ENCODE data around the gene DNLZ.

Gene DNLZ

GRCh38 chr9:136374183-136374575, 10.6 kb upstream of the DNLZ start:
- DNase-seq = no peak

GRCh38 chr9:136373300-136374182, 10.0 kb upstream of the DNLZ start, which contains the start of gene CARD9:
Gene CARD9, minus strand, starts transcription at chr9:136373669. Its CDS starts 1,591 bp downstream, at chr9:136372078.
- DNase-seq = no peak

- no peak for DNase-seq
Observed at GRCh38 chr9:136372561-136373299, 9.2 kb upstream of the DNLZ start.

DNA sequence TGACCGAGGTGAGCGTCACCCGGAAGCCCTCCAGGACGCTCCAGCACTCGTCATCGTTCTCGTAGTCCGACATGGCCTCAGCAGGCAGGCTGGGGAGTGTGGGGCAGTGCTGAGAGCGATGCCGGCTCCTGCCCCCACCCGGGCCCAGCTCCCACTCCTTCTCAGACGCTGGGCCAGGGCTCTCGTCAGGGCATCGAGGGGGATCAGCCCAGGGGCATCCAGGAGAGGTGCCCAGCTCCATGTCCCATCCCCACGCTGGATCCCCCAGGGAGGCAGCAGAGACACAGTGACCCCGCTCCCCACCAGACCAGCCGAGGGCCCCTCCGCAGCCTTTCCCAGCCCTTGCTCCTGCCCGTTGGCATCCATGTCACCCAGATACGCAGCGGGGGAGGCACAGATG, 8.5 kb upstream of the DNLZ start:
- no peak for DNase-seq

- DNase-seq = no peak
Observed at GRCh38 chr9:136371533-136371880, 8.0 kb upstream of the DNLZ start.

GRCh38 chr9:136370687-136371532, 7.4 kb upstream of the DNLZ start:
- no peak for DNase-seq

DNA sequence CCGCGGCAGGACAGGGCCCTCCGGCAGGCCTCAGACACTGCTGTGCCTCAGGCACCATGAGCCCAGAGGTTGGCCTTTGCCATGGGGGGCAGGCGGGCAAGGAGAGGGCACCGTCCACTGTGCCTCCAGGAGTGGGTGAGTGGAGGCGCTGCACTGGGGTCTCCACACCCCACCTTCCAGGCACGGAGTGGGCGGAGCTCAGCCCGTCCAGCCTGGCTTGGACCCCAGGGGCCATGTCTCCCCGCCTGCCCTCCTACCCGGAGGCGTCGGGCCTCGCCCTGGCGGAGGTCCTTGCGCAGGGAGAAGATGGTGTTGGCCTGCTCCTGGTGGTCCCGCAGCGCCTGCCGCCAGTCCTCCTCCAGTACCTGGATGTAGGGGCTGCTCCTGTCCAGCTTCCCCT, 6.5 kb upstream of the DNLZ start:
- DNase-seq = no peak

DNA sequence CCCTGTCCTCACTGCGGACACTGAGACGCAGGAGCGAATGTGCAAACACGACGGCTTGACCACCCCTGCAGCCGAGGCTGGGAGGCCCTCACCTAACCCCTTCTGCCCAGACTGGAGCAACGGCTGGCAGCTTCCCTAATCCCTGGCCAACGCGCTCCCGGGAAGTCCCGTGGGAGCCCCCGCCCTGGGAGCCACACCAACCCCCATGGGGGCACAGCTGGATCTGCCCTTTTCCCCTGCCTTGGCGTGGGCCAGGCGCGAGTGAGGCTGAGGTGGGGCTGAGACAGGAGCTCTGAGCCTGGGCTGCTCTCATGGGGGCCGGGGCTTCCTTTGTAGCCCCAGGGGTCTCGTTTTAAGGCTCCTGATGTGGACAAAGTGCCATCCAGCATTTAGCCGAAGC, 4.6 kb upstream of the DNLZ start:
- DNase-seq = no peak

DNA sequence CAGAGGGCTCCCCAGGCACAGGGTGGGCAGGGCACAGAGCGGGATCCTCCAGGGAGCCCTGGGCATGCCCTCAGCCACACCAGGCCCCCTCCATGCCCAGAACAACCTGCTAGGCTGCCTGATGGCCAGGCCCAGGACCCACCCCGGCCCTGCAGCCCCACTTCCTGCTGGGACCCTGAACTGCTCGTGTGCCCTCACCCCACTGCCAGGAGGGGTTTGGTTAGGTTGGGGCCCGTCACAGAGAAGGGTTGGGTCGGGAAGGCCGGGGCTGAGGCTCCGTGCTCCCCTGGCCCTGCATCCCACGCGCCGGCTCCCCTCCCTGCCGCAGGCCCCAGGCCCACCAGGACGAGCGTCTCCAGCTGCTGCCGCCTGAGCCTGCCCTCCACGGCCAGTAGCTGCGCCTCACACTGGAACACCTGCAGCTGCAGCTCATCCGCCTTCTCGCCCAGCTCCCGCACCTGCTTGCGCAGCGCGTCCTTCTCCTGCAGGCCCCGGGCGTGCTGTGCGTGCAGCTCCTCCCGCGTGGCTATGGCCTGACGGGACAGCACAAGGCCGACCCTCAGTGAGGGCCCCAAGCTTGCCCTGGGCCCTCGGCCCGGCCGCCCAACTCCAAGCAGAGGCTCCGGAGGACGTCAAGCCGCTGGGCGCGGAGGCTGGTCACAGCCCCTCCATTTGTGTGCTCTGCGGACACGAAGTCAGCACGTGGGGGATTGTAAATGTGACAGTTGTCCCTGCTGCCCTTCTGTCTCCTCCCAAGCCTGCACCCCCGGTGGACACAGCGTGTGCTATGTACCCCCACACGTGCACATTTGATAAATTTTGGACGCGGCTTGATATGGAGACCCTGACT, 4.0 kb upstream of the DNLZ start:
- no peak for DNase-seq

- no peak for DNase-seq
Observed at GRCh38 chr9:136366826-136367225, 3.3 kb upstream of the DNLZ start.

- no peak for DNase-seq
Observed at GRCh38 chr9:136365775-136366222, 2.3 kb upstream of the DNLZ start.

GRCh38 chr9:136364942-136365774, 1.6 kb upstream of the DNLZ start:
- DNase-seq = no peak

GRCh38 chr9:136363949-136364748, 605 bp upstream of the DNLZ start:
- DNase-seq = no peak

DNA sequence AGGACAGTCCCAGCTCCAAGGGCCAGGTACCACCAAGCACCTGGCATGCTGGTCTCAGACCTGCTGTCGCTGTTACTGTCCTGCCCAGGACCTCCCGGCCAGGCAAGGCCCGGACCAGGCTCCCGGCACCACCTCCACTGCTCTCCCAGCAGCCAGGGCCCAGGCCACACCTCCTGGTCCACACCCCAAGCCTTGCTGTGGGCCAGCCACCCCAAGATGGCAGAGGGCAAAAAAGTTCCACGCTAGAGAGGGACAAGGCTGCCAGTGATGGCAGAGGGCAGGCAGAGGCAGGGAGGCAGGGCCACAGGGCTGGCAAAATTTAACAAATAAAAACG, 1.1 kb downstream of the DNLZ start:
- no peak for DNase-seq

- no peak for DNase-seq
Observed at GRCh38 chr9:136361754-136362449, 1.6 kb downstream of the DNLZ start.

- no peak for DNase-seq
Observed at GRCh38 chr9:136361047-136361753, 2.3 kb downstream of the DNLZ start.

- DNase-seq = no peak
Observed at GRCh38 chr9:136359774-136360718, 3.5 kb downstream of the DNLZ start.

DNA sequence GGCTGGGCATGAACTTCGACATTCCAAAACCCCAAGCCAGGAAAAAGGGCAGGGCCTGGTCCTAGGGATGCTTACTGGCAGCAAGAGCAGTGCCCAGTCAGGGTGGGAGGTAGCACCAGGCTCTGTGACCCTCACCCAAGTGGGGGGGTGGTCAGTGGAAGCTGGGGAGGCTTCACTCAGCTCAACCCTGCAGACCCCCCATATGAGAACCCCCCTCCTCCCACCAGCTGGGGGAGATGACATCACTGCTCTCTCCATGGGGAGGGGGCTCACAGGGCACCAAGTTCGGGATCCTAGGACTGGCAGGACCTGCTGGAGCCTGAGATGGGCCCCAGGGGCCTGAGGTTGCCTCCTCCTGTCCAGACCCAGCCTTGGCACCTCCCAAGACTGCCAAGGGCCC, 4.7 kb downstream of the DNLZ start:
- DNase-seq = no peak
